HepG2 (cell line): ENCODE data around the gene ACADSB. TPM values are rescaled to one million over a fixed set of nuclear protein-coding genes. Genes with fewer than 3 reads are reported as not detected.

ENCODE experiments used
- ATAC-seq: fragments of 200-7000 bp; cut with Tn5 transposase; 3 replicates; pipeline ENCODE4 v1.9.1; 2020; ENCODE audit warnings: mild to moderate bottlenecking, moderate library complexity
- BruUV-seq: library from RNA; stranded (reverse); fragments of 400-500 nt; replicated peaks from 2 replicates; lab custom pipeline; 2021; lab: Mats Ljungman, UMichigan
- CTCF ChIA-PET: fragments of 300-600 bp; formaldehyde crosslinking; extraction: SDS; loops from one replicate; lab custom pipeline; 2021; ENCODE audit warnings: low total read pairs, inconsistent platforms, low intra/inter-chr PET ratio; lab: Yijun Ruan, JAX
- POLR2A ChIA-PET: fragments of 350-600 bp; sonication (Branson Sonifier 250); formaldehyde crosslinking; loops from one replicate; lab custom pipeline; 2020; ENCODE audit warnings: antibody characterized with exemption, inconsistent platforms; lab: Yijun Ruan, JAX
- DNase-seq: peaks from one replicate; pipeline ENCODE4 v3.0.0-alpha.2; 2015; ENCODE audit warnings: low spot score
- FAIRE-seq: peaks from 3 replicates; lab custom pipeline; 2011; peaks lifted over from hg19 to GRCh38; lab: Jason Lieb, UNC
- H2AFZ ChIP-seq: one replicate; pipeline ENCODE4 v1.6.1; 2011; ENCODE audit warnings: low read length, inconsistent platforms
- H3K27ac ChIP-seq: fragments of 300-600 bp; 3 replicates; pipeline ENCODE4 v1.8.0; 2011; ENCODE audit warnings: mixed run types, mild to moderate bottlenecking, mixed read lengths, low read length, inconsistent platforms; ENCODE audit not compliant: insufficient read depth; ENCODE audit errors: extremely low read length
- H3K27me3 ChIP-seq, 2 experiments: fragments of 200-600 bp in 1 of 2; 2 replicates in 1 of 2; 3 replicates in 1 of 2; pipeline versions ENCODE4 v1.6.0 to v1.8.0; 2011; ENCODE audit warnings: low read length in 2 of 2, mild to moderate bottlenecking in 2 of 2, moderate library complexity in 2 of 2, inconsistent platforms in 1 of 2; ENCODE audit not compliant: insufficient read depth in 2 of 2, control insufficient read depth in 1 of 2
- H3K36me3 ChIP-seq, 2 experiments: fragments of 200-600 bp in 1 of 2; replicated peaks in 1 of 2; 2 replicates in 1 of 2; 3 replicates in 1 of 2; pipeline versions ENCODE4 v1.5.1 to v1.8.0; 2011; ENCODE audit warnings: low read length in 2 of 2, inconsistent platforms in 1 of 2; ENCODE audit not compliant: insufficient read depth in 2 of 2, control insufficient read depth in 1 of 2
- H3K4me1 ChIP-seq: 2 replicates; pipeline ENCODE4 v1.5.1; 2012; ENCODE audit warnings: low read length, inconsistent platforms; ENCODE audit not compliant: insufficient read depth
- H3K4me2 ChIP-seq: 2 replicates; pipeline ENCODE4 v1.6.0; 2011; ENCODE audit warnings: low read depth, low read length, inconsistent platforms
- H3K4me3 ChIP-seq, 3 experiments: fragments of 200-600 bp in 1 of 3; sonication (generic), shearing (Covaris generic) in 1 of 3; replicated peaks in 1 of 3; 2 replicates each; pipeline ENCODE4 v1.5.1; 2011 to 2016; ENCODE audit warnings: low read length in 3 of 3, inconsistent platforms in 2 of 3, low read depth in 2 of 3, mild to moderate bottlenecking in 2 of 3, control low read depth in 1 of 3, mixed read lengths in 1 of 3; ENCODE audit not compliant: insufficient read depth in 1 of 3
- H3K79me2 ChIP-seq: one replicate; pipeline ENCODE4 v1.6.1; 2011; ENCODE audit warnings: low read length, inconsistent platforms; ENCODE audit not compliant: insufficient read depth
- H3K9ac ChIP-seq: 2 replicates; pipeline ENCODE4 v1.6.0; 2011; ENCODE audit warnings: mild to moderate bottlenecking, low read depth, low read length, inconsistent platforms; ENCODE audit not compliant: insufficient read depth
- H3K9me3 ChIP-seq: 2 replicates; pipeline ENCODE4 v1.5.1; 2012; ENCODE audit warnings: mild to moderate bottlenecking, low read length
- H4K20me1 ChIP-seq: 2 replicates; pipeline ENCODE4 v1.6.0; 2011; ENCODE audit warnings: inconsistent platforms, mild to moderate bottlenecking, low read length, moderate library complexity; ENCODE audit not compliant: insufficient read depth
- CBX1 ChIP-seq: IDR thresholded peaks from one replicate; pipeline ENCODE4 v1.6.1; 2016; ENCODE audit warnings: antibody characterized with exemption, low read depth
- EEA1 ChIP-seq: sonication (generic); formaldehyde crosslinking; IDR thresholded peaks from 2 replicates; pipeline ENCODE4 v1.5.1; 2020; ENCODE audit warnings: mild to moderate bottlenecking, missing genetic modification reagents, borderline replicate concordance
- FOXK1 ChIP-seq: sonication (generic); formaldehyde crosslinking; IDR thresholded peaks from 2 replicates; pipeline ENCODE4 v1.4.0; 2020; ENCODE audit warnings: low read depth, missing genetic modification reagents, borderline replicate concordance
- MEIS1 ChIP-seq: sonication (generic); formaldehyde crosslinking; IDR thresholded peaks from 2 replicates; pipeline ENCODE4 v1.9.0; 2021; ENCODE audit warnings: mild to moderate bottlenecking, missing genetic modification reagents, moderate library complexity, borderline replicate concordance
- TCF7 ChIP-seq: sonication (generic); IDR thresholded peaks from 2 replicates; pipeline ENCODE4 v1.6.1; 2016; ENCODE audit warnings: antibody characterized with exemption, low read depth
- YEATS4 ChIP-seq: sonication (generic); formaldehyde crosslinking; IDR thresholded peaks from 2 replicates; pipeline ENCODE4 v1.4.0; 2020; ENCODE audit warnings: missing genetic modification reagents, borderline replicate concordance
- ZBTB37 ChIP-seq: sonication (generic); formaldehyde crosslinking; IDR thresholded peaks from 2 replicates; pipeline ENCODE4 v1.4.0; 2020; ENCODE audit warnings: mild to moderate bottlenecking, missing genetic modification reagents
- ZNF225 ChIP-seq: sonication (generic); formaldehyde crosslinking; IDR thresholded peaks from 2 replicates; pipeline ENCODE4 v1.4.0; 2020; ENCODE audit warnings: mild to moderate bottlenecking, missing genetic modification reagents
- ZNF326 ChIP-seq: sonication (generic); formaldehyde crosslinking; IDR thresholded peaks from 2 replicates; pipeline ENCODE4 v1.4.0; 2020; ENCODE audit warnings: missing genetic modification reagents, borderline replicate concordance
- ZNF441 ChIP-seq: sonication (generic); formaldehyde crosslinking; IDR thresholded peaks from 2 replicates; pipeline ENCODE4 v1.7.0; 2021; ENCODE audit warnings: missing genetic modification reagents, borderline replicate concordance
- ZNF460 ChIP-seq: sonication (generic); formaldehyde crosslinking; IDR thresholded peaks from 2 replicates; pipeline ENCODE4 v1.5.1; 2020; ENCODE audit warnings: missing genetic modification reagents, mild to moderate bottlenecking, borderline replicate concordance
- ZNF530 ChIP-seq: sonication (generic); formaldehyde crosslinking; IDR thresholded peaks from 2 replicates; pipeline ENCODE4 v1.5.0; 2020; ENCODE audit warnings: low read depth, mild to moderate bottlenecking, missing genetic modification reagents
- ZNF543 ChIP-seq: sonication (generic); formaldehyde crosslinking; IDR thresholded peaks from 2 replicates; pipeline ENCODE4 v1.4.0; 2020; ENCODE audit warnings: mild to moderate bottlenecking, missing genetic modification reagents
- ZNF652 ChIP-seq: IDR thresholded peaks from 2 replicates; pipeline ENCODE4 v1.6.1; 2016; ENCODE audit warnings: low read depth, borderline replicate concordance
- ZNF674 ChIP-seq: sonication (generic); formaldehyde crosslinking; IDR thresholded peaks from 2 replicates; pipeline ENCODE4 v1.5.0; 2020; ENCODE audit warnings: low read depth, mild to moderate bottlenecking, missing genetic modification reagents
- ZNF678 ChIP-seq: sonication (generic); formaldehyde crosslinking; IDR thresholded peaks from 2 replicates; pipeline ENCODE4 v1.4.0; 2020; ENCODE audit warnings: mild to moderate bottlenecking, missing genetic modification reagents
- ZNF713 ChIP-seq: sonication (generic); formaldehyde crosslinking; IDR thresholded peaks from 2 replicates; pipeline ENCODE4 v1.4.0; 2020; ENCODE audit warnings: mild to moderate bottlenecking, missing genetic modification reagents
- ZNF850 ChIP-seq: sonication (generic); formaldehyde crosslinking; conservative IDR thresholded peaks from 2 replicates; pipeline ENCODE4 v1.9.0; 2021; ENCODE audit warnings: mild to moderate bottlenecking, missing genetic modification reagents
- WGBS: methylation state at CpG from one replicate; pipeline ENCODE4 v1.1.6; 2017; ENCODE audit warnings: low lambda C conversion rate; 5-methylcytosine and 5-hydroxymethylcytosine counted together
- in situ Hi-C: cut with HindIII; loops from 2 replicates; pipeline ENCODE4 v1.10.0; 2017; ENCODE audit warnings: low pct_unique_long_range_greater_than_20kb; ENCODE audit not compliant: extremely low pct_ligation_motif_present
- intact Hi-C: fragments of 100-400 bp; cut with micrococcal nuclease; formaldehyde crosslinking; loops from one replicate; pipeline ENCODE4 v1.10.0; 2022; ENCODE audit not compliant: unreplicated experiment
- polyA plus RNA-seq, 8 experiments: library from polyadenylated mRNA; depleted of rRNA in 3 of 8; stranded (reverse) in 7 of 8; unstranded in 1 of 8; fragments of >200 nt; fragmentation: Illumina TruSeq in 4 of 8; extraction: Trizol in 4 of 8; gene quantifications; 2 replicates each; pipeline versions ENCODE4 v1.2.1 to v1.2.3, GENCODE V29; 2011 to 2016; ENCODE audit warnings: low read depth in 4 of 8, missing spikeins in 1 of 8, mixed read lengths in 1 of 8; ENCODE audit not compliant: insufficient read depth in 1 of 8
- total RNA-seq, 5 experiments: library from RNA; depleted of rRNA; stranded (reverse); fragments of >200 nt; fragmentation: Illumina TruSeq; extraction: Trizol; gene quantifications; 2 replicates each; pipeline ENCODE4 v1.2.3, GENCODE V29; 2016; ENCODE audit warnings: low read depth in 1 of 5

Gene ACADSB
- total and polyA plus RNA-seq, 2 of the 13 experiments (the other 11 are each of a cell fraction or from before 2014, with no cell fraction given): 80.0 to 87.6 TPM

- ChIA-PET POLR2A (no interaction called here), CTCF (no interaction called here)
- ATAC-seq (no peak; the same call in 2 of the 3 replicates), FAIRE-seq (no peak), DNase-seq (no peak)
- Histone ChIP-seq H3K36me3 (no peaks in the 10 kb centered on the region), H3K4me3 (no peak overlapping the region), H3K79me2 (no peaks in the 10 kb centered on the region), H2AFZ (no peak overlapping the region), H3K4me1 (no peaks in the 10 kb centered on the region), H3K27ac (no peak overlapping the region), H4K20me1 (no peaks in the 10 kb centered on the region), H3K9ac (no peak overlapping the region), H3K9me3 (no peaks in the 10 kb centered on the region), H3K4me2 (no peak overlapping the region), H3K27me3 (peaks cover 1 to 6% of the 10 kb centered on the region in 2 experiments; a peak in 3 of 5 replicates)
- no TSS peak for BruUV-seq
- TF ChIP-seq MEIS1 (CRISPR knock-in tag) (no peak), TCF7 (no peak), FOXK1 (CRISPR knock-in tag) (no peak), ZNF652 (CRISPR knock-in tag) (no peak), CBX1 (no peak), ZNF713 (CRISPR knock-in tag) (no peak)
- in situ Hi-C loops (no loop called here), intact Hi-C loops (no loop called here)
- WGBS: no CpG with 5 or more reads among the region's 6 CpGs
These were observed 64.4 kb downstream of the ACADSB start for GRCh38 chr10:123073187-123073586.

GRCh38 chr10:123074215-123074614 is 65.4 kb downstream of the ACADSB start:
- H4K20me1 ChIP-seq: no peaks in the 10 kb centered on the region
- no peaks in the 10 kb centered on the region for H3K9me3 ChIP-seq
- no peak overlapping the region for H3K4me2 ChIP-seq
- intact Hi-C loops (no loop called here), in situ Hi-C loops (no loop called here)
- no peak for DNase-seq
- ChIA-PET POLR2A (no interaction called here), CTCF (no interaction called here)
- no peak overlapping the region for H3K9ac ChIP-seq
- 39% methylated on average over 4 of the region's 5 CpGs for WGBS
- no peaks in the 10 kb centered on the region for H3K4me1 ChIP-seq
- FAIRE-seq: no peak
- BruUV-seq: no TSS peak
- no peak overlapping the region for H2AFZ ChIP-seq
- no peaks in the 10 kb centered on the region for H3K79me2 ChIP-seq
- H3K27ac ChIP-seq: no peak overlapping the region
- H3K36me3 ChIP-seq: no peaks in the 10 kb centered on the region
- no peak for ATAC-seq
- TF ChIP-seq ZNF530 (CRISPR knock-in tag) (no peak), ZNF441 (CRISPR knock-in tag) (no peak), ZNF850 (CRISPR knock-in tag) (no peak), ZNF460 (CRISPR knock-in tag) (no peak), ZNF678 (no peak), ZBTB37 (no peak), YEATS4 (CRISPR knock-in tag) (no peak), ZNF543 (CRISPR knock-in tag) (no peak), ZNF326 (CRISPR knock-in tag) (no peak), ZNF225 (CRISPR knock-in tag) (no peak), EEA1 (CRISPR knock-in tag) (no peak), ZNF674 (no peak)
- H3K27me3 ChIP-seq: peaks cover 1 to 6% of the 10 kb centered on the region in 2 experiments; a peak in 3 of 5 replicates
- H3K4me3 ChIP-seq: no peak overlapping the region
